ENCODE data around the gene ZNF628.

The ZNF628 gene

GRCh38 chr19:55455576-55456235, 20.7 kb upstream of the ZNF628 start:
- no peak overlapping the region for H3K4me3 Mint-ChIP-seq
- no peaks in the 10 kb centered on the region for H3K9me3 Mint-ChIP-seq
- H3K4me1 Mint-ChIP-seq (ENCODE audit: low read depth), result peaks cover 18% of the 10 kb centered on the region
- H3K27me3 Mint-ChIP-seq, result peaks cover 24% of the 10 kb centered on the region
- H3K27ac Mint-ChIP-seq, result no peak overlapping the region
- peaks cover 25% of the 10 kb centered on the region for H3K36me3 Mint-ChIP-seq (ENCODE audit: low read depth)
- no peak for DNase-seq

GRCh38 chr19:55456347-55456746, 20.1 kb upstream of the ZNF628 start:
- no peak for DNase-seq
- peaks cover 20% of the 10 kb centered on the region for H3K27me3 Mint-ChIP-seq
- no peak overlapping the region for H3K4me3 Mint-ChIP-seq
- no peaks in the 10 kb centered on the region for H3K9me3 Mint-ChIP-seq
- H3K27ac Mint-ChIP-seq, result no peak overlapping the region
- peaks cover 25% of the 10 kb centered on the region for H3K36me3 Mint-ChIP-seq (ENCODE audit: low read depth)
- peaks cover 22% of the 10 kb centered on the region for H3K4me1 Mint-ChIP-seq (ENCODE audit: low read depth)

- peaks cover 26% of the 10 kb centered on the region for H3K4me1 Mint-ChIP-seq (ENCODE audit: low read depth)
- peaks cover 25% of the 10 kb centered on the region for H3K36me3 Mint-ChIP-seq (ENCODE audit: low read depth)
- H3K27ac Mint-ChIP-seq, result no peak overlapping the region
- H3K27me3 Mint-ChIP-seq, result peaks cover 12% of the 10 kb centered on the region
- H3K4me3 Mint-ChIP-seq, result no peak overlapping the region
- DNase-seq, result no peak
- no peaks in the 10 kb centered on the region for H3K9me3 Mint-ChIP-seq
Measured at GRCh38 chr19:55457683-55458457, 18.5 kb upstream of the ZNF628 start.

- peaks cover 22% of the 10 kb centered on the region for H3K4me1 Mint-ChIP-seq (ENCODE audit: low read depth)
- no peaks in the 10 kb centered on the region for H3K27me3 Mint-ChIP-seq
- H3K9me3 Mint-ChIP-seq, result no peaks in the 10 kb centered on the region
- H3K36me3 Mint-ChIP-seq (ENCODE audit: low read depth), result peaks cover 15% of the 10 kb centered on the region
- H3K27ac Mint-ChIP-seq, result no peak overlapping the region
- H3K4me3 Mint-ChIP-seq, result no peak overlapping the region
- DNase-seq, result no peak
Measured at GRCh38 chr19:55459551-55459949, 16.9 kb upstream of the ZNF628 start.

GRCh38 chr19:55459950-55460657, 16.3 kb upstream of the ZNF628 start:
- H3K4me3 Mint-ChIP-seq, result peak overlapping the region; percentile 83
- no peaks in the 10 kb centered on the region for H3K27me3 Mint-ChIP-seq
- no peak for DNase-seq
- peaks cover 22% of the 10 kb centered on the region for H3K4me1 Mint-ChIP-seq (ENCODE audit: low read depth)
- H3K27ac Mint-ChIP-seq, result peak overlapping the region; percentile 92
- no peaks in the 10 kb centered on the region for H3K9me3 Mint-ChIP-seq
- peaks cover 12% of the 10 kb centered on the region for H3K36me3 Mint-ChIP-seq (ENCODE audit: low read depth)

- H3K27me3 Mint-ChIP-seq, result no peaks in the 10 kb centered on the region
- no peaks in the 10 kb centered on the region for H3K9me3 Mint-ChIP-seq
- H3K36me3 Mint-ChIP-seq (ENCODE audit: low read depth), result peaks cover 5% of the 10 kb centered on the region
- peak overlapping the region; percentile 92 for H3K27ac Mint-ChIP-seq
- H3K4me1 Mint-ChIP-seq (ENCODE audit: low read depth), result peaks cover 22% of the 10 kb centered on the region
- peak; percentile 63 for DNase-seq
- H3K4me3 Mint-ChIP-seq, result peak overlapping the region; percentile 83
Measured at GRCh38 chr19:55460670-55461258, 15.7 kb upstream of the ZNF628 start.

- no peaks in the 10 kb centered on the region for H3K9me3 Mint-ChIP-seq
- peak within 1 kb of the TSS; percentile 92 for H3K27ac Mint-ChIP-seq
- no peaks in the 10 kb centered on the region for H3K27me3 Mint-ChIP-seq
- peaks cover 2% of the 10 kb centered on the region for H3K36me3 Mint-ChIP-seq (ENCODE audit: low read depth)
- DNase-seq, result peak; percentile 100
- H3K4me1 Mint-ChIP-seq (ENCODE audit: low read depth), result peaks cover 22% of the 10 kb centered on the region
- H3K4me3 Mint-ChIP-seq, result peak within 1 kb of the TSS; percentile 83
Measured at GRCh38 chr19:55461259-55461973, 15.0 kb upstream of the ZNF628 start, which contains the start of gene ISOC2. Gene ISOC2, minus strand, starts transcription at chr19:55461642. Its CDS starts 5,156 bp downstream, at chr19:55456486.

- Mint-ChIP-seq H3K4me3 (peak overlapping the region; percentile 83), H3K4me1 (ENCODE audit: low read depth) (peaks cover 22% of the 10 kb centered on the region), H3K36me3 (ENCODE audit: low read depth) (no peaks in the 10 kb centered on the region), H3K27ac (peak overlapping the region; percentile 92), H3K9me3 (no peaks in the 10 kb centered on the region), H3K27me3 (no peaks in the 10 kb centered on the region)
- no peak for DNase-seq
Measured at GRCh38 chr19:55461974-55462626, 14.3 kb upstream of the ZNF628 start.

- Mint-ChIP-seq H3K4me1 (ENCODE audit: low read depth) (peaks cover 22% of the 10 kb centered on the region), H3K9me3 (no peaks in the 10 kb centered on the region), H3K27me3 (no peaks in the 10 kb centered on the region), H3K4me3 (peak overlapping the region; percentile 83), H3K36me3 (ENCODE audit: low read depth) (no peaks in the 10 kb centered on the region), H3K27ac (no peak overlapping the region)
- DNase-seq, result no peak
Measured at GRCh38 chr19:55462722-55463121, 13.7 kb upstream of the ZNF628 start.

GRCh38 chr19:55463583-55464031, 12.8 kb upstream of the ZNF628 start:
- H3K4me1 Mint-ChIP-seq (ENCODE audit: low read depth), result peaks cover 24% of the 10 kb centered on the region
- no peaks in the 10 kb centered on the region for H3K36me3 Mint-ChIP-seq (ENCODE audit: low read depth)
- H3K4me3 Mint-ChIP-seq, result no peak overlapping the region
- no peaks in the 10 kb centered on the region for H3K27me3 Mint-ChIP-seq
- no peak overlapping the region for H3K27ac Mint-ChIP-seq
- DNase-seq, result no peak
- H3K9me3 Mint-ChIP-seq, result no peaks in the 10 kb centered on the region

GRCh38 chr19:55464039-55464661, 12.3 kb upstream of the ZNF628 start:
- DNase-seq, result no peak
- H3K27me3 Mint-ChIP-seq, result no peaks in the 10 kb centered on the region
- H3K9me3 Mint-ChIP-seq, result no peaks in the 10 kb centered on the region
- peaks cover 24% of the 10 kb centered on the region for H3K4me1 Mint-ChIP-seq (ENCODE audit: low read depth)
- no peak overlapping the region for H3K27ac Mint-ChIP-seq
- H3K4me3 Mint-ChIP-seq, result no peak overlapping the region
- H3K36me3 Mint-ChIP-seq (ENCODE audit: low read depth), result no peaks in the 10 kb centered on the region

- H3K9me3 Mint-ChIP-seq, result no peaks in the 10 kb centered on the region
- no peak for DNase-seq
- H3K4me3 Mint-ChIP-seq, result no peak within 1 kb of the TSS
- no peaks in the 10 kb centered on the region for H3K36me3 Mint-ChIP-seq (ENCODE audit: low read depth)
- no peaks in the 10 kb centered on the region for H3K27me3 Mint-ChIP-seq
- H3K27ac Mint-ChIP-seq, result no peak within 1 kb of the TSS
- H3K4me1 Mint-ChIP-seq (ENCODE audit: low read depth), result peaks cover 24% of the 10 kb centered on the region
Measured at GRCh38 chr19:55464662-55465054, 11.8 kb upstream of the ZNF628 start, which contains the start of gene C19orf85. Gene C19orf85, minus strand, starts transcription at chr19:55464751. Its CDS starts 197 bp downstream, at chr19:55464554.
